K562 (cell line): ENCODE measurements around the gene RNF187. TPM values are rescaled to one million over a fixed set of nuclear protein-coding genes. Genes with fewer than 3 reads are reported as not detected.
A peak's percentile ranks its signal among the peaks of the same experiment; 100 is the strongest.

Experiments used
- CBFB ChIP-seq: sonication (generic); formaldehyde crosslinking; IDR thresholded peaks from 2 replicates; pipeline ENCODE4 v1.4.0; 2020; ENCODE audit warnings: mild to moderate bottlenecking, missing genetic modification reagents
- ESRRB ChIP-seq: fragments of 250-450 bp; sonication (Bioruptor Pico); IDR thresholded peaks from 2 replicates; pipeline ENCODE4 v1.5.0; 2020; ENCODE audit warnings: mild to moderate bottlenecking, moderate library complexity, borderline replicate concordance
- GATA2 ChIP-seq: sonication (generic); formaldehyde crosslinking; IDR thresholded peaks from 2 replicates; pipeline ENCODE4 v1.4.0; 2020; ENCODE audit warnings: mild to moderate bottlenecking, missing genetic modification reagents
- OTX1 ChIP-seq: fragments of 450-650 bp; formaldehyde crosslinking; IDR thresholded peaks from 2 replicates; pipeline ENCODE4 v1.4.0; 2022; ENCODE audit warnings: mild to moderate bottlenecking
- RBFOX2 ChIP-seq: fragments of 200-400 bp; formaldehyde crosslinking; IDR thresholded peaks from 2 replicates; pipeline ENCODE4 v1.6.1; 2017; ENCODE audit warnings: low read depth, mild to moderate bottlenecking, low read length, moderate library complexity
- SAFB ChIP-seq: fragments of 200-400 bp; formaldehyde crosslinking; IDR thresholded peaks from 2 replicates; pipeline ENCODE4 v1.6.1; 2017; ENCODE audit warnings: low read depth, low read length, borderline replicate concordance
- SRSF7 ChIP-seq: fragments of 200-400 bp; formaldehyde crosslinking; optimal IDR thresholded peaks from 2 replicates; pipeline ENCODE3; 2017; ENCODE audit warnings: mild to moderate bottlenecking, low read depth, low read length
- YBX1 ChIP-seq: fragments of 450-650 bp; IDR thresholded peaks from 2 replicates; pipeline ENCODE4 v1.7.1; 2016; ENCODE audit warnings: mild to moderate bottlenecking
- ZNF134 ChIP-seq: fragments of 250-450 bp; sonication (Bioruptor Pico); conservative IDR thresholded peaks from 2 replicates; pipeline ENCODE4 v1.4.0; 2020
- ZNF197 ChIP-seq: fragments of 200-800 bp; sonication (Bioruptor generic); IDR thresholded peaks from 2 replicates; pipeline ENCODE4 v1.6.1; 2016; ENCODE audit warnings: low read depth, missing genetic modification characterization, missing compliant biosample characterization
- ZNF212 ChIP-seq: fragments of 450-650 bp; formaldehyde crosslinking; IDR thresholded peaks from 2 replicates; pipeline ENCODE4 v1.4.0; 2020; ENCODE audit warnings: mild to moderate bottlenecking
- ZNF561 ChIP-seq: fragments of 450-650 bp; formaldehyde crosslinking; conservative IDR thresholded peaks from 2 replicates; pipeline ENCODE4 v1.4.0; 2020; ENCODE audit warnings: mild to moderate bottlenecking, moderate library complexity
- ZNF668 ChIP-seq: fragments of 250-450 bp; sonication (Bioruptor Pico); IDR thresholded peaks from 2 replicates; pipeline ENCODE4 v1.8.0; 2022; ENCODE audit warnings: mild to moderate bottlenecking, inconsistent platforms
- polyA plus RNA-seq, 8 experiments: library from polyadenylated mRNA; depleted of rRNA in 4 of 8; stranded (reverse) in 5 of 8; unstranded in 3 of 8; fragments of >200 nt; fragmentation: Nextera tagmentation in 2 of 8; fragmentation: Illumina TruSeq in 1 of 8; extraction: Ambion mirVana in 2 of 8; extraction: Trizol in 1 of 8; gene quantifications; 2 replicates each; pipeline versions ENCODE4 v1.2.1 to v1.2.3, GENCODE V29; 2011 to 2014; ENCODE audit warnings: inconsistent platforms in 1 of 8, missing spikeins in 1 of 8
- total RNA-seq, 7 experiments: library from RNA; depleted of rRNA in 6 of 7; stranded (reverse); fragments of >200 nt in 6 of 7; fragmentation: Illumina TruSeq in 2 of 7; extraction: Trizol in 2 of 7; gene quantifications; 2 replicates each; pipeline versions ENCODE4 v1.2.1 to v1.2.3, GENCODE V29; 2011 to 2021; ENCODE audit warnings: low replicate concordance in 1 of 7
- TF ChIP-seq, protein P1 (sequence below): sonication (generic); formaldehyde crosslinking; IDR thresholded peaks from 2 replicates; pipeline ENCODE4 v1.8.0; 2022; ENCODE audit warnings: missing genetic modification reagents, mild to moderate bottlenecking, moderate library complexity, borderline replicate concordance
- TF ChIP-seq, protein P2 (sequence below), 2 experiments: fragments of 450-650 bp; IDR thresholded peaks; 2 replicates each; pipeline ENCODE4 v1.6.1; 2016; ENCODE audit warnings: mild to moderate bottlenecking in 2 of 2, borderline replicate concordance in 1 of 2, low read depth in 1 of 2, moderate library complexity in 1 of 2
- TF ChIP-seq, protein P3 (sequence below): fragments of 450-650 bp; IDR thresholded peaks from 2 replicates; pipeline ENCODE4 v1.6.1; 2014; ENCODE audit warnings: low read depth, mild to moderate bottlenecking, moderate library complexity, borderline replicate concordance

Gene RNF187
- total and polyA plus RNA-seq, 9 of the 15 experiments (the other 6 are each of a cell fraction or from before 2014, with no cell fraction given): 2.3 to 119 (median 41.9) TPM

DNA sequence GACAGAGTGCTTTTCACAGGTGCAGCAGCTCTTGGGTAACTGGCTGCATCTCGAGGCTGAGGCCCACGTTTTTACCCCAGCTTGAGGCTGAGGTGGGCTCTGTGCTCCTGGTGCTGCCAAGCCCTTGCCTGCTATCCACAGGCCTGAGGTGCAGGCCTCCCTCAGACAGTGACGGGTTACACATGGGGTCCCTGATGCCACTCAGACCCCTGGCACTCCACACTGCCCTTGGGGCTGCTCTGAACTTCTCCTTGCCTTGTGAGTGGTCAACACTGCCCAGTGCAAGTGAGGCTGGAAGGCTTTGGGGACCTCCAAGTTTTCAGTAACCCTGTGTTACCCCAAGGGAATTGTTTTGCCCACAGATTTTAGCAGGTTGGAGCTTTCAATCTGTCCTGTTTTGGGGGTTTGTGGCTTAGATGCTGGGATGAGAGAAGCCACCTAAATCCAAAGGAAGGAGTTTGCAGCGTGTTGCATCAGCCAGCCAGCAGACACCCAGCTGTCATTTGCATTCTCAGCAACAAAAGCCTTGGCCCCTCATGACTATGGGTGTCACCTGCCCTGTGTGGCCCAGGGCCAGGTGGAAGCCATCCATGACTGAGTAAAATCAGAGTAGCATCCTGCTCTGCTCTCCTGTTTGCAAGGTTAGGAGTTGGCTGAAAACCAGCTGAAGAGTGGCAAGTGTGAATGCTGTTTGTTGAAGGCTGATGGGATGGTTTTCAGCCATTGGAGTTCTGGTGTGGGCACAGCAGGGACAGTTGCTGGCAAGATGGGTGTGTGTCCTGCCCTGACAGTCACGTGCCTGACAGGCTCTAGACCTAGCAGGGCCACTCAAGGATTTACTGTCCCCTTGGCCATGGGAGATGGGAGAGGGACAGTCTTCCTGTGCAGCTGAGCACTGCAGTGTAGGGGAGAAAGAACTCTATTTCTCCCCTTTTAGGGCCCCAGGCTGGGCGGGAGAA lies 3.2 kb downstream of the RNF187 start (continued):
- TF ChIP-seq SRSF7: no peak
- no peak for TF ChIP-seq YBX1
- TF ChIP-seq, protein P1, sequence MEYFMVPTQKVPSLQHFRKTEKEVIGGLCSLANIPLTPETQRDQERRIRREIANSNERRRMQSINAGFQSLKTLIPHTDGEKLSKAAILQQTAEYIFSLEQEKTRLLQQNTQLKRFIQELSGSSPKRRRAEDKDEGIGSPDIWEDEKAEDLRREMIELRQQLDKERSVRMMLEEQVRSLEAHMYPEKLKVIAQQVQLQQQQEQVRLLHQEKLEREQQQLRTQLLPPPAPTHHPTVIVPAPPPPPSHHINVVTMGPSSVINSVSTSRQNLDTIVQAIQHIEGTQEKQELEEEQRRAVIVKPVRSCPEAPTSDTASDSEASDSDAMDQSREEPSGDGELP (CRISPR knock-in tag): peak; percentile 95
- no peak for TF ChIP-seq SAFB
- 0 out of 2 replicates have a peak, but pooled peaks have one; percentile 26 for TF ChIP-seq ESRRB
- TF ChIP-seq ZNF212 (CRISPR knock-in tag): no peak
- TF ChIP-seq, protein P2, sequence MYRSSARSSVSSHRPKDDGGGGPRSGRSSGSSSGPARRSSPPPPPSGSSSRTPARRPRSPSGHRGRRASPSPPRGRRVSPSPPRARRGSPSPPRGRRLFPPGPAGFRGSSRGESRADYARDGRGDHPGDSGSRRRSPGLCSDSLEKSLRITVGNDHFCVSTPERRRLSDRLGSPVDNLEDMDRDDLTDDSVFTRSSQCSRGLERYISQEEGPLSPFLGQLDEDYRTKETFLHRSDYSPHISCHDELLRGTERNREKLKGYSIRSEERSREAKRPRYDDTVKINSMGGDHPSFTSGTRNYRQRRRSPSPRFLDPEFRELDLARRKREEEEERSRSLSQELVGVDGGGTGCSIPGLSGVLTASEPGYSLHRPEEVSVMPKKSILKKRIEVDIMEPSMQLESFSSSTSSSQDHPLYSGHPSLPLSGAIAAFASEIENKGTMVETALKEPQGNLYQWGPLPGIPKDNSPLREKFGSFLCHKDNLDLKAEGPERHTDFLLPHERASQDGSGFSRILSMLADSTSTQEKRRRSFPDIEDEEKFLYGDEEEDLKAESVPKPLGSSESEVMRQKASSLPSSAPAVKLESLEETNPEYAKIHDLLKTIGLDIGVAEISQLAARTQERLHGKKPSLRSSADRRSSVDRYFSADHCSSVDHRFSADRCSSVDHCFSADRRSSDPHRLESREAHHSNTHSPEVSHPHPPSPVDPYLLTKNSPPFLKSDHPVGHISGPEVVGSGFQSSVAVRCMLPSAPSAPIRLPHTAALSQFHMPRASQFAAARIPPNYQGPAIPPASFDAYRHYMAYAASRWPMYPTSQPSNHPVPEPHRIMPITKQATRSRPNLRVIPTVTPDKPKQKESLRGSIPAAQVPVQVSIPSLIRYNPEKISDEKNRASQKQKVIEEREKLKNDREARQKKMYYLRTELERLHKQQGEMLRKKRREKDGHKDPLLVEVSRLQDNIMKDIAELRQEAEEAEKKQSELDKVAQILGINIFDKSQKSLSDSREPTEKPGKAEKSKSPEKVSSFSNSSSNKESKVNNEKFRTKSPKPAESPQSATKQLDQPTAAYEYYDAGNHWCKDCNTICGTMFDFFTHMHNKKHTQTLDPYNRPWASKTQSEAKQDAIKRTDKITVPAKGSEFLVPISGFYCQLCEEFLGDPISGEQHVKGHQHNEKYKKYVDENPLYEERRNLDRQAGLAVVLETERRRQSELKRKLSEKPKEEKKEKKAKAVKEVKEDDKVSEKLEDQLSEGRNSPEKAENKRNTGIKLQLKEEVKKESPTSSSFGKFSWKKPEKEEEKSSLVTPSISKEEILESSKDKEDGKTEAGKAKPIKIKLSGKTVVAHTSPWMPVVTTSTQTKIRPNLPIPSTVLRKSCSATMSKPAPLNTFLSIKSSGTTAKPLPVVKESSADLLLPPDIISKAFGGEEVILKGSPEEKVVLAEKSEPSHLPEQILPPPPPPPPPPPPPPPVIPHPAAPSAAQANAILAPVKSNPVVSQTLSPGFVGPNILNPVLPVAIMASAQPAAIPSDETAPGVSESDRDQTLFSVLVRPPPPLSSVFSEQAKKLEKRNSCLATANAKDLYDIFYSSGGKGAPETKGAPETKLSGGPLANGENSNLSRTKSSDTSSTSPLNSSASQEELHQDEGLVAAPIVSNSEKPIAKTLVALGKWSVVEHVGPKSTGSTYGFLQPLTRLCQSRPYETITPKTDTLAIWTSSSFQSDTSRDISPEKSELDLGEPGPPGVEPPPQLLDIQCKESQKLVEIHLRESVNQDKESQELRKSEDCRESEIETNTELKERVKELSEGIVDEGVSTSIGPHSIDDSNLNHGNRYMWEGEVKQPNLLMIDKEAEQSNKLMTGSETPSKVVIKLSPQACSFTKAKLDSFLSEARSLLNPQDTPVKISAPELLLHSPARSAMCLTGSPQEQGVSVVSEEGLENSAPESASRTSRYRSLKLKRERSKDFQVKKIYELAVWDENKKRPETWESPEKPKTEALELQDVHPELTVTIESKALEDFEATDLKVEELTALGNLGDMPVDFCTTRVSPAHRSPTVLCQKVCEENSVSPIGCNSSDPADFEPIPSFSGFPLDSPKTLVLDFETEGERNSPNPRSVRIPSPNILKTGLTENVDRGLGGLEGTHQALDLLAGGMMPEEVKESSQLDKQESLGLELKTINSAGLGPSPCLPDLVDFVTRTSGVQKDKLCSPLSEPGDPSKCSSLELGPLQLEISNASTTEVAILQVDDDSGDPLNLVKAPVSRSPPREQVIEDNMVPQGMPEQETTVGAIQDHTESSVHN (IDR thresholded peaks at IDR 0.05; ENCODE audit: borderline replicate concordance in 1 of 2, low read depth in 1 of 2): peak in 1 of 2 experiments; percentile 82; a peak in 2 of 4 replicates
- TF ChIP-seq OTX1: peak; percentile 81
- TF ChIP-seq, protein P3, sequence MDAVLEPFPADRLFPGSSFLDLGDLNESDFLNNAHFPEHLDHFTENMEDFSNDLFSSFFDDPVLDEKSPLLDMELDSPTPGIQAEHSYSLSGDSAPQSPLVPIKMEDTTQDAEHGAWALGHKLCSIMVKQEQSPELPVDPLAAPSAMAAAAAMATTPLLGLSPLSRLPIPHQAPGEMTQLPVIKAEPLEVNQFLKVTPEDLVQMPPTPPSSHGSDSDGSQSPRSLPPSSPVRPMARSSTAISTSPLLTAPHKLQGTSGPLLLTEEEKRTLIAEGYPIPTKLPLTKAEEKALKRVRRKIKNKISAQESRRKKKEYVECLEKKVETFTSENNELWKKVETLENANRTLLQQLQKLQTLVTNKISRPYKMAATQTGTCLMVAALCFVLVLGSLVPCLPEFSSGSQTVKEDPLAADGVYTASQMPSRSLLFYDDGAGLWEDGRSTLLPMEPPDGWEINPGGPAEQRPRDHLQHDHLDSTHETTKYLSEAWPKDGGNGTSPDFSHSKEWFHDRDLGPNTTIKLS: peak; percentile 71; the same call in 1 of the 2 replicates
- TF ChIP-seq ZNF561 (CRISPR knock-in tag): no peak
- TF ChIP-seq ZNF197 (CRISPR knock-in tag): peak; percentile 94
- peak; percentile 49; the same call in 1 of the 2 replicates for TF ChIP-seq ZNF668 (CRISPR knock-in tag)
- TF ChIP-seq ZNF134 (CRISPR knock-in tag): 0 out of 2 replicates have a peak, but pooled peaks have one; percentile 27
- no peak for TF ChIP-seq GATA2
- peak; percentile 56; the same call in 1 of the 2 replicates for TF ChIP-seq CBFB (CRISPR knock-in tag)
- TF ChIP-seq RBFOX2: peak; percentile 74
